T47D (cell line): ENCODE data around the gene IRAK2.
"Not testable (repeated sequence)": the region's sequence is repeated elsewhere in the genome, so short reads cannot be mapped to it uniquely, and the experiment has no call there.

Experiments
- DNase-seq, 2 experiments: peaks; one replicate each; pipeline versions ENCODE4 v3.0.0 to v3.0.0-alpha.2; 2011 to 2012; ENCODE audit warnings: low read depth in 1 of 2, low spot score in 1 of 2
- JUND ChIP-seq: IDR thresholded peaks from 2 replicates; pipeline ENCODE4 v1.6.1; 2012; ENCODE audit warnings: low read depth
- in situ Hi-C: cut with HindIII; loops from 2 replicates; pipeline ENCODE4 v1.10.0; 2016; ENCODE audit warnings: low sequenced_read_pairs, low pct_unique_long_range_greater_than_20kb

Gene IRAK2

GRCh38 chr3:10169000-10169496, 4.3 kb downstream of the IRAK2 start:
- in situ Hi-C loops = no loop called here
- DNase-seq = peak in 1 of 2 experiments; percentile 65

GRCh38 chr3:10170915-10171478, 6.3 kb downstream of the IRAK2 start:
- no peak for TF ChIP-seq JUND
- in situ Hi-C loops = no loop called here
- no peak for DNase-seq

More at GRCh38 chr3:10169000-10169496, 4.3 kb downstream of the IRAK2 start:
- no peak for TF ChIP-seq JUND

- in situ Hi-C loops = no loop called here
- TF ChIP-seq JUND = no peak
- DNase-seq = no peak
Measured at GRCh38 chr3:10173095-10173925, 8.6 kb downstream of the IRAK2 start.

GRCh38 chr3:10173926-10174435, 9.3 kb downstream of the IRAK2 start:
- DNase-seq = no peak
- in situ Hi-C loops = no loop called here
- no peak for TF ChIP-seq JUND

- DNase-seq, in situ Hi-C loops: not testable (repeated sequence)
Measured at GRCh38 chr3:10175334-10175733, 10.6 kb downstream of the IRAK2 start.

- DNase-seq, in situ Hi-C loops: not testable (repeated sequence)
Measured at GRCh38 chr3:10176150-10176549, 11.4 kb downstream of the IRAK2 start.

- DNase-seq = no peak
- in situ Hi-C loops = no loop called here
- TF ChIP-seq JUND = no peak
Measured at GRCh38 chr3:10177737-10178136, 13.0 kb downstream of the IRAK2 start.

GRCh38 chr3:10178892-10179291, 14.2 kb downstream of the IRAK2 start:
- in situ Hi-C loops = no loop called here
- no peak for TF ChIP-seq JUND

GRCh38 chr3:10180289-10180688, 15.6 kb downstream of the IRAK2 start:
- no peak for DNase-seq
- no peak for TF ChIP-seq JUND
- in situ Hi-C loops = no loop called here

More at GRCh38 chr3:10178892-10179291, 14.2 kb downstream of the IRAK2 start:
- DNase-seq = no peak

GRCh38 chr3:10180738-10181295, 16.1 kb downstream of the IRAK2 start:
- in situ Hi-C loops = no loop called here
- no peak for DNase-seq
- TF ChIP-seq JUND = no peak

- no peak for DNase-seq
- no peak for TF ChIP-seq JUND
- in situ Hi-C loops = no loop called here
Measured at GRCh38 chr3:10182950-10183349, 18.2 kb downstream of the IRAK2 start.

GRCh38 chr3:10184250-10184649, 19.5 kb downstream of the IRAK2 start:
- no peak for TF ChIP-seq JUND
- DNase-seq = no peak
- in situ Hi-C loops = no loop called here
